C4-2B (cell line): Measurements from ENCODE around the gene CRABP1.

ENCODE experiments used
- H3K27ac ChIP-seq: fragments of 450-650 bp; 2 replicates; pipeline ENCODE4 v1.5.1; 2017
- ZFX ChIP-seq: fragments of 450-650 bp; IDR thresholded peaks from 2 replicates; pipeline ENCODE4 v1.6.1; 2017
- TF ChIP-seq, protein P1 (sequence below): fragments of 450-650 bp; conservative IDR thresholded peaks from 2 replicates; pipeline ENCODE4 v1.5.1; 2017; ENCODE audit warnings: mild to moderate bottlenecking

The CRABP1 gene

DNA sequence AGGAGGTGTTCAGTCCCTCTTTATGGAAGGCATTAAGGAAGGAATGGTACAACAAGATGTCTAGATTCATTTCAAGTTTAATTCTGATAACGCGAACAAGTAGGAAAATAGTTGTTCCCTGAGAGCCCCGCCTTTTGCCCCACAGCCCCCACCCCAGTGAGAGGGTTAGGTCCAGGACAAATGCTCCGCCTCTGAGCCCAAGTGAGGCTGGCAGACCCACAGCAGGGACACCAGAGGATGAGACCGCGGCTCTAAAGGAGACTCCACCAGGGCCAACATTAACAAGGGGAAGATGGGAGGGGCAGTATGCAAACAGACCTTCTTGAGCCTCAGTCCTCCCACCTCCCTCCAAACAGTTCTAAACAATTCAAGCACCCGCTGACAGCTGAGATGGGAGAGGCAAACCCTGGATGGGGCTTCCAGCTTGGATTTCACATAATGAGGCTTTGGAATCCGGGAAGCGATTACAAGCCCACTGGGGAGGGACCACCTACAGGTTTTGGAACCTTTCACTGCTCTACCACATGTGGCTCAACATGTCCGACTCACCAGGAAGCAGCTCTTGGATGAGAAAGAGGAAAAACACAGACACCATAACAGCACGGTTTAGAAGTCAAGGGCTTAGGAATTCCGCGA is 54.9 kb downstream of the CRABP1 start:
- TF ChIP-seq, protein P1, sequence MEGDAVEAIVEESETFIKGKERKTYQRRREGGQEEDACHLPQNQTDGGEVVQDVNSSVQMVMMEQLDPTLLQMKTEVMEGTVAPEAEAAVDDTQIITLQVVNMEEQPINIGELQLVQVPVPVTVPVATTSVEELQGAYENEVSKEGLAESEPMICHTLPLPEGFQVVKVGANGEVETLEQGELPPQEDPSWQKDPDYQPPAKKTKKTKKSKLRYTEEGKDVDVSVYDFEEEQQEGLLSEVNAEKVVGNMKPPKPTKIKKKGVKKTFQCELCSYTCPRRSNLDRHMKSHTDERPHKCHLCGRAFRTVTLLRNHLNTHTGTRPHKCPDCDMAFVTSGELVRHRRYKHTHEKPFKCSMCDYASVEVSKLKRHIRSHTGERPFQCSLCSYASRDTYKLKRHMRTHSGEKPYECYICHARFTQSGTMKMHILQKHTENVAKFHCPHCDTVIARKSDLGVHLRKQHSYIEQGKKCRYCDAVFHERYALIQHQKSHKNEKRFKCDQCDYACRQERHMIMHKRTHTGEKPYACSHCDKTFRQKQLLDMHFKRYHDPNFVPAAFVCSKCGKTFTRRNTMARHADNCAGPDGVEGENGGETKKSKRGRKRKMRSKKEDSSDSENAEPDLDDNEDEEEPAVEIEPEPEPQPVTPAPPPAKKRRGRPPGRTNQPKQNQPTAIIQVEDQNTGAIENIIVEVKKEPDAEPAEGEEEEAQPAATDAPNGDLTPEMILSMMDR, result no peak
- no peak for TF ChIP-seq ZFX
- no peak overlapping the region for H3K27ac ChIP-seq

DNA sequence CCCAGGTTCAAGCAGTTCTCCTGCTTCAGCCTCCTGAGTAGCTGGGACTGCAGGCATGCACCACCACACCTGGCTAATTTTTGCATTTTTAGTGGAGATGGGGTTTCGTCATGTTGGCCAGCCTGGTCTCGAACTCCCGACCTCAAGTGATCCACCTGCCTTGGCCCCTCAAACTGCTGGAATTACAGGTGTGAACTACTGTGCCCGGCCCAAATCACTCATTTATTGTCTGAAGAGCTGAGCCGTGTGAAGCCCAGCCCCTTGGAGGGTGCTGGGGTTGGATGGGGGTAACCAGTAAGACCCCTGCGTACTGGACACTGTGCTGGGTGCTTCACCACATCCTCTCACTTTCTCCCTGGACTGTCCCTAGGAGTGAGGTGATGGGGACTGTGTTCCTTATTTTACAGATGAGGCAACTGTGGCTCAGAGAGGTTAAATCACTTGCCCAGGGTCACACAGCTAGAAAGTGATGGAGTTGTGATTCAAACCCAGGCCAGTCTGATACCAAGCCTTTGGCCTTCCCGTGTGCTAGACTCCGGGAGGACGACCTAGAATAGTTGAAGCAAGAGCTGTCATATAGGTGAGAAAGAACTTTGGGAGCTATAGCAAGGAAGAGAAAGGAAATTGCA is 56.1 kb downstream of the CRABP1 start:
- TF ChIP-seq ZFX, result no peak
- TF ChIP-seq, protein P1, result no peak

DNA sequence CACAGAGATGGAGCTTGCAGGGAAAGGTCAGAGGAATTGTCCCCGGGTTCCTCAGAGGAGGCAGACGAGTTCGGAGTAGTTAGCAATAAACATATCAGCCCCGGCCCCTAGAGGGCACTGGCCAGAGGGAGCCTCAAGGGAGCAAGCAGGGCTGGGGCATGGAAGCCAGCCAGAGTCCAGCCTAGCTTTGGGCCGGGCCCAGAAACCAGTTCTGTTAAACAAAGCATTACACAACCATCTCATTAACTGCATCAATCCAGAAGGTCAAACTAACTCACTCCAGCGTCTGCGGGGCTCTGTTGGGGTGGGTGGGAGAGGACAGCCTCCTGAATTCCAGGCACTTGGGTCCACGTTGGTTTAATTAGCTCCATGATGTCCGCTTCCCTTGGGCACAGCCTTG is 56.8 kb downstream of the CRABP1 start:
- no peak for TF ChIP-seq ZFX
- TF ChIP-seq, protein P1, result peak; percentile 91
- H3K27ac ChIP-seq, result peak overlapping the region; percentile 59

More for the DNA sequence above, 56.1 kb downstream of the CRABP1 start:
- peak overlapping the region; percentile 59; the same call in 1 of the 2 replicates for H3K27ac ChIP-seq

DNA sequence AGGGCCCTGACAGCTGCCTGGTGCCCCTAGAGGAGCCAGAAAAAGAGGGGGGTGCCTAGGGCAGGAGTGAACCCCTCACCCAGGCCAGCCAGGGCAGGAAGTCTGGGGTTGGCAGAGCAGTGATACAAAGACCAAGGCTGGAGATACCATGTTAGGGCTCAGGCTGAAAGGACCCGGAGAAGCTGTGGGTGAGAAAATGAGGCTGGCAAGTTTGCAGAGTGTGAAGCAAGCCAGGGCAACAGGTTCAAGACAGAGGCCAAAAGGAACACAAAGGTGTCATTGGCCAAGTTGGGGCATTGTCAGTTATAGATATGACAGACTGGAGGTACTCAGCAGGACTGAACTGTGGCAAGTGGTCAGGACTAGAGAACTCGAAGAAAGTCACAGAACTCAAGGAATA is 57.2 kb downstream of the CRABP1 start:
- TF ChIP-seq ZFX, result no peak
- TF ChIP-seq, protein P1, result no peak
- peak overlapping the region; percentile 59 for H3K27ac ChIP-seq
